Endothelial cell (in vitro differentiated cells): ENCODE measurements around the gene MPI. TPM values are rescaled to one million over a fixed set of nuclear protein-coding genes. Genes with fewer than 3 reads are reported as not detected.

Source experiments
- DNase-seq: peaks from one replicate; pipeline ENCODE4 v3.0.0; 2021; ENCODE audit warnings: low spot score
- H3K27ac Mint-ChIP-seq: one replicate; pipeline ENCODE4 v1.8.0; 2021; ENCODE audit warnings: mixed read lengths, inconsistent platforms; ENCODE audit not compliant: unreplicated experiment
- H3K27me3 Mint-ChIP-seq: one replicate; pipeline ENCODE4 v1.8.0; 2021; ENCODE audit warnings: mild to moderate bottlenecking, moderate library complexity, mixed read lengths, inconsistent platforms; ENCODE audit not compliant: unreplicated experiment
- H3K36me3 Mint-ChIP-seq: one replicate; pipeline ENCODE4 v1.8.0; 2021; ENCODE audit warnings: mild to moderate bottlenecking, low read depth, mixed read lengths, inconsistent platforms; ENCODE audit not compliant: unreplicated experiment
- H3K4me1 Mint-ChIP-seq: one replicate; pipeline ENCODE4 v1.8.0; 2021; ENCODE audit warnings: mild to moderate bottlenecking, mixed read lengths, inconsistent platforms; ENCODE audit not compliant: unreplicated experiment
- H3K4me3 Mint-ChIP-seq: one replicate; pipeline ENCODE4 v1.8.0; 2021; ENCODE audit warnings: mild to moderate bottlenecking, mixed read lengths, inconsistent platforms; ENCODE audit not compliant: unreplicated experiment
- H3K9me3 Mint-ChIP-seq: one replicate; pipeline ENCODE4 v1.8.0; 2021; ENCODE audit warnings: mixed read lengths, inconsistent platforms; ENCODE audit not compliant: unreplicated experiment
- CTCF ChIP-seq: fragments of 200-600 bp; sonication (generic); IDR thresholded peaks from one replicate; pipeline ENCODE4 v1.5.0; 2021; ENCODE audit warnings: antibody characterized with exemption; ENCODE audit not compliant: unreplicated experiment
- total RNA-seq: library from RNA; stranded (reverse); fragmentation: NEBNext Ultra II Directional; extraction: Animal tissue kit (Norgen Biotek cat#: 25700); gene quantifications from one replicate; pipeline ENCODE4 v1.2.1, GENCODE V29; 2021; ENCODE audit not compliant: unreplicated experiment

The MPI gene
- total RNA-seq, 1 donor from 2014 or later: 22.2 TPM

GRCh38 chr15:74843445-74843828 is 46.4 kb upstream of the MPI start:
- Mint-ChIP-seq H3K36me3 (peaks cover 25% of the 10 kb centered on the region), H3K4me1 (peaks cover 2% of the 10 kb centered on the region), H3K9me3 (no peaks in the 10 kb centered on the region), H3K27ac (peak overlapping the region; percentile 78), H3K27me3 (peaks cover 2% of the 10 kb centered on the region), H3K4me3 (peak overlapping the region; percentile 92)
- no peak for DNase-seq
- no peak for TF ChIP-seq CTCF

GRCh38 chr15:74843891-74844299 is 45.9 kb upstream of the MPI start:
- TF ChIP-seq CTCF: no peak
- H3K4me1 Mint-ChIP-seq: peaks cover 2% of the 10 kb centered on the region
- H3K4me3 Mint-ChIP-seq: no peak overlapping the region
- peaks cover 26% of the 10 kb centered on the region for H3K36me3 Mint-ChIP-seq
- no peak for DNase-seq
- peaks cover 2% of the 10 kb centered on the region for H3K27me3 Mint-ChIP-seq
- no peaks in the 10 kb centered on the region for H3K9me3 Mint-ChIP-seq
- no peak overlapping the region for H3K27ac Mint-ChIP-seq

GRCh38 chr15:74844319-74845207 is 45.3 kb upstream of the MPI start:
- no peak for TF ChIP-seq CTCF
- Mint-ChIP-seq H3K4me3 (peak overlapping the region; percentile 48), H3K36me3 (peaks cover 27% of the 10 kb centered on the region), H3K9me3 (no peaks in the 10 kb centered on the region), H3K4me1 (peaks cover 2% of the 10 kb centered on the region), H3K27me3 (peaks cover 2% of the 10 kb centered on the region), H3K27ac (no peak overlapping the region)
- no peak for DNase-seq

GRCh38 chr15:74845208-74845568 is 44.7 kb upstream of the MPI start:
- Mint-ChIP-seq H3K27me3 (peaks cover 2% of the 10 kb centered on the region), H3K4me3 (no peak overlapping the region), H3K9me3 (no peaks in the 10 kb centered on the region), H3K27ac (no peak overlapping the region), H3K4me1 (peaks cover 2% of the 10 kb centered on the region), H3K36me3 (peaks cover 31% of the 10 kb centered on the region)
- no peak for DNase-seq
- TF ChIP-seq CTCF: no peak

- TF ChIP-seq CTCF: no peak
- Mint-ChIP-seq H3K4me3 (no peak overlapping the region), H3K27me3 (peaks cover 2% of the 10 kb centered on the region), H3K4me1 (peaks cover 2% of the 10 kb centered on the region), H3K27ac (no peak overlapping the region), H3K9me3 (no peaks in the 10 kb centered on the region), H3K36me3 (peaks cover 31% of the 10 kb centered on the region)
- no peak for DNase-seq
These were observed 44.3 kb upstream of the MPI start for GRCh38 chr15:74845581-74845980.
